ENCODE measurements around the gene TSPEAR. TPM values are rescaled to one million over a fixed set of nuclear protein-coding genes. Genes with fewer than 3 reads are reported as not detected.

Gene TSPEAR
- total RNA-seq, 2 experiments from 2014 or later = not detected

GRCh38 chr21:44696572-44696971, 14.8 kb downstream of the TSPEAR start:
- Mint-ChIP-seq H3K36me3 (ENCODE audit: low read depth) (no peaks in the 10 kb centered on the region), H3K4me3 (no peak overlapping the region), H3K4me1 (ENCODE audit: low read depth) (peaks cover 12% of the 10 kb centered on the region), H3K27ac (no peak overlapping the region), H3K27me3 (peaks cover 32% of the 10 kb centered on the region), H3K9me3 (peaks cover 11% of the 10 kb centered on the region)
- no peak for ATAC-seq
- ChIA-PET CTCF (interaction anchor here (1.0 to 1.4 kb wide), 2 partner anchors 12 to 97 kb away, joined by 3 to 4 read pairs; no protein-coding TSS in a partner anchor), POLR2A (no interaction called here)
- intact Hi-C loops (cut with micrococcal nuclease) = no loop called here
- no peak for DNase-seq
- TF ChIP-seq, protein P1, sequence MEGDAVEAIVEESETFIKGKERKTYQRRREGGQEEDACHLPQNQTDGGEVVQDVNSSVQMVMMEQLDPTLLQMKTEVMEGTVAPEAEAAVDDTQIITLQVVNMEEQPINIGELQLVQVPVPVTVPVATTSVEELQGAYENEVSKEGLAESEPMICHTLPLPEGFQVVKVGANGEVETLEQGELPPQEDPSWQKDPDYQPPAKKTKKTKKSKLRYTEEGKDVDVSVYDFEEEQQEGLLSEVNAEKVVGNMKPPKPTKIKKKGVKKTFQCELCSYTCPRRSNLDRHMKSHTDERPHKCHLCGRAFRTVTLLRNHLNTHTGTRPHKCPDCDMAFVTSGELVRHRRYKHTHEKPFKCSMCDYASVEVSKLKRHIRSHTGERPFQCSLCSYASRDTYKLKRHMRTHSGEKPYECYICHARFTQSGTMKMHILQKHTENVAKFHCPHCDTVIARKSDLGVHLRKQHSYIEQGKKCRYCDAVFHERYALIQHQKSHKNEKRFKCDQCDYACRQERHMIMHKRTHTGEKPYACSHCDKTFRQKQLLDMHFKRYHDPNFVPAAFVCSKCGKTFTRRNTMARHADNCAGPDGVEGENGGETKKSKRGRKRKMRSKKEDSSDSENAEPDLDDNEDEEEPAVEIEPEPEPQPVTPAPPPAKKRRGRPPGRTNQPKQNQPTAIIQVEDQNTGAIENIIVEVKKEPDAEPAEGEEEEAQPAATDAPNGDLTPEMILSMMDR (IDR thresholded peaks at IDR 0.05) = no peak

- no peak overlapping the region for H3K27ac Mint-ChIP-seq
- intact Hi-C loops (cut with micrococcal nuclease) = no loop called here
- TF ChIP-seq, protein P1 (IDR thresholded peaks at IDR 0.05) = no peak
- ATAC-seq = no peak
- H3K4me3 Mint-ChIP-seq = no peak overlapping the region
- CTCF ChIA-PET = no interaction called here
- POLR2A ChIA-PET = no interaction called here
- DNase-seq = no peak
- H3K36me3 Mint-ChIP-seq (ENCODE audit: low read depth) = no peaks in the 10 kb centered on the region
- peaks cover 18% of the 10 kb centered on the region for H3K4me1 Mint-ChIP-seq (ENCODE audit: low read depth)
- peaks cover 27% of the 10 kb centered on the region for H3K27me3 Mint-ChIP-seq
- H3K9me3 Mint-ChIP-seq = peaks cover 11% of the 10 kb centered on the region
Observed at GRCh38 chr21:44695641-44696040, 15.7 kb downstream of the TSPEAR start.

- no peak for ATAC-seq
- Mint-ChIP-seq H3K27ac (no peak overlapping the region), H3K4me1 (ENCODE audit: low read depth) (peaks cover 18% of the 10 kb centered on the region), H3K4me3 (no peak overlapping the region), H3K27me3 (peaks cover 26% of the 10 kb centered on the region), H3K9me3 (peaks cover 11% of the 10 kb centered on the region), H3K36me3 (ENCODE audit: low read depth) (no peaks in the 10 kb centered on the region)
- intact Hi-C loops (cut with micrococcal nuclease) = no loop called here
- ChIA-PET POLR2A (no interaction called here), CTCF (no interaction called here)
- TF ChIP-seq, protein P1 (IDR thresholded peaks at IDR 0.05) = no peak
- no peak for DNase-seq
Observed at GRCh38 chr21:44695184-44695583, 16.2 kb downstream of the TSPEAR start.

DNA sequence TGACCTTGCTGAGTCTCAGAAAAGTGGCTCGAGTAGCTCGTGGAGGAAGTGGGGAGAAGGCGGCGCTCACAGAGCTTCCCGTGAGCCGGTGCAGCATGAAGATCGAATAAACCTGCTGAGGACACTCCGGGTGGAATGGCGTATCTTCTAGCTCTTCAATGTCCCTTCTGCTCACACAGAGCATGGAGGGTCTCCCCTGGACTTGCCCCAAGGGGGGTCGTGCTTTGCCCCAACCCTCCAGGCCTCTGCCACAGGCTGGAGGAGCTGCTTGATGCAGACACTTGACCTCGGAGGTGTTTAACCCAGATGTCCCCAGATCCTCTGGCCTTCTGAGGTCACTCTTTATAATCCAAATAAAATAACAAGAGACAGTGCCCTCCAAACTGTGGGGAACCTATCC, 16.6 kb downstream of the TSPEAR start:
- POLR2A ChIA-PET = no interaction called here
- CTCF ChIA-PET = no interaction called here
- no peak for DNase-seq
- Mint-ChIP-seq H3K27me3 (peaks cover 22% of the 10 kb centered on the region), H3K4me3 (no peak overlapping the region), H3K4me1 (ENCODE audit: low read depth) (peaks cover 18% of the 10 kb centered on the region), H3K27ac (no peak overlapping the region), H3K36me3 (ENCODE audit: low read depth) (no peaks in the 10 kb centered on the region), H3K9me3 (peaks cover 11% of the 10 kb centered on the region)
- intact Hi-C loops (cut with micrococcal nuclease) = no loop called here
- ATAC-seq = no peak
- TF ChIP-seq, protein P1 (IDR thresholded peaks at IDR 0.05) = no peak

GRCh38 chr21:44692798-44693512, 18.4 kb downstream of the TSPEAR start:
- Mint-ChIP-seq H3K4me1 (ENCODE audit: low read depth) (peaks cover 17% of the 10 kb centered on the region), H3K36me3 (ENCODE audit: low read depth) (no peaks in the 10 kb centered on the region), H3K9me3 (peaks cover 11% of the 10 kb centered on the region), H3K27me3 (peaks cover 9% of the 10 kb centered on the region), H3K4me3 (no peak overlapping the region), H3K27ac (no peak overlapping the region)
- no peak for DNase-seq
- no peak for ATAC-seq
- intact Hi-C loops (cut with micrococcal nuclease) = no loop called here
- ChIA-PET POLR2A (no interaction called here), CTCF (no interaction called here)
- TF ChIP-seq, protein P1 (IDR thresholded peaks at IDR 0.05) = no peak
